H1 (cell line): ENCODE measurements around the gene DPM2. TPM values are rescaled to one million over a fixed set of nuclear protein-coding genes. Genes with fewer than 3 reads are reported as not detected.

ENCODE experiments used
- CTCF ChIA-PET: fragments of 300-600 bp; sonication (Branson Sonifier 250); formaldehyde crosslinking; loops from one replicate; lab custom pipeline; 2021; ENCODE audit not compliant: partially characterized antibody; lab: Charles Lee
- POLR2A ChIA-PET: fragments of 300-600 bp; sonication (Branson Sonifier 250); formaldehyde crosslinking; loops from one replicate; lab custom pipeline; 2021; ENCODE audit warnings: inconsistent platforms; ENCODE audit not compliant: partially characterized antibody; lab: Charles Lee
- DNase-seq, 2 experiments: peaks; one replicate each; pipeline versions ENCODE4 v3.0.0 to v3.0.0-alpha.2; 2010 to 2022; ENCODE audit warnings: low spot score in 2 of 2, low read depth in 1 of 2, mixed read lengths in 1 of 2
- FAIRE-seq: peaks from 2 replicates; lab custom pipeline; 2011; peaks lifted over from hg19 to GRCh38; lab: Jason Lieb, UNC
- H2AFZ ChIP-seq: 2 replicates; pipeline ENCODE4 v1.8.1; 2012; ENCODE audit warnings: low read length, inconsistent platforms
- H2AK5ac ChIP-seq: 2 replicates; pipeline ENCODE4 v1.6.1; 2013; ENCODE audit warnings: low read depth, low read length
- H2BK120ac ChIP-seq: replicated peaks from 2 replicates; pipeline ENCODE3; 2013; ENCODE audit warnings: low read depth, low read length, inconsistent platforms
- H2BK12ac ChIP-seq: 2 replicates; pipeline ENCODE4 v1.6.1; 2013; ENCODE audit warnings: low read depth, low read length
- H2BK15ac ChIP-seq: 2 replicates; pipeline ENCODE4 v1.6.1; 2013; ENCODE audit warnings: low read length
- H2BK20ac ChIP-seq: 2 replicates; pipeline ENCODE4 v1.6.1; 2013; ENCODE audit warnings: low read length
- H2BK5ac ChIP-seq: 2 replicates; pipeline ENCODE4 v1.6.1; 2013; ENCODE audit warnings: low read depth, low read length
- H3K14ac ChIP-seq: 2 replicates; pipeline ENCODE4 v1.6.1; 2013; ENCODE audit warnings: inconsistent platforms; ENCODE audit not compliant: insufficient read length
- H3K18ac ChIP-seq: 2 replicates; pipeline ENCODE4 v1.6.1; 2013; ENCODE audit warnings: low read length; ENCODE audit errors: extremely low read depth
- H3K23ac ChIP-seq: 2 replicates; pipeline ENCODE4 v1.6.1; 2013; ENCODE audit warnings: inconsistent platforms; ENCODE audit not compliant: insufficient read length
- H3K23me2 ChIP-seq: 2 replicates; pipeline ENCODE4 v1.6.1; 2013; ENCODE audit warnings: low read depth, low read length
- H3K27ac ChIP-seq: 2 replicates; pipeline ENCODE4 v1.6.1; 2011; ENCODE audit warnings: low read depth, low read length, inconsistent platforms
- H3K27me3 ChIP-seq, 4 experiments: replicated peaks in 1 of 4; 1 replicate in 1 of 4; 2 replicates in 3 of 4; pipeline versions ENCODE4 v1.6.1 to v1.8.1; 2011 to 2013; ENCODE audit warnings: low read length in 3 of 4, mild to moderate bottlenecking in 3 of 4, inconsistent platforms in 2 of 4, mixed read lengths in 2 of 4, moderate library complexity in 1 of 4; ENCODE audit not compliant: control insufficient read depth in 3 of 4, insufficient read depth in 3 of 4; ENCODE audit errors: extremely low read depth in 1 of 4
- H3K36me3 ChIP-seq, 4 experiments: 2 replicates each; pipeline versions ENCODE4 v1.6.1 to v1.8.1; 2011 to 2013; ENCODE audit warnings: mild to moderate bottlenecking in 4 of 4, low read length in 3 of 4, moderate library complexity in 2 of 4, control low read depth in 1 of 4, inconsistent platforms in 1 of 4; ENCODE audit not compliant: insufficient read depth in 4 of 4, control insufficient read depth in 2 of 4
- H3K4ac ChIP-seq: replicated peaks from 2 replicates; pipeline ENCODE3; 2013; ENCODE audit warnings: low read length, low read depth, mixed read lengths, inconsistent platforms; ENCODE audit not compliant: insufficient read length
- H3K4me1 ChIP-seq, 4 experiments: replicated peaks in 1 of 4; 1 replicate in 1 of 4; 2 replicates in 3 of 4; pipeline versions ENCODE4 v1.6.1 to v1.8.1; 2011 to 2013; ENCODE audit warnings: low read length in 3 of 4, inconsistent platforms in 2 of 4, mixed read lengths in 1 of 4; ENCODE audit not compliant: insufficient read depth in 4 of 4, control insufficient read depth in 3 of 4
- H3K4me2 ChIP-seq, 2 experiments: 2 replicates each; pipeline versions ENCODE4 v1.6.1 to v1.8.1; 2011 to 2013; ENCODE audit warnings: low read depth in 2 of 2, low read length in 2 of 2, control low read depth in 1 of 2, inconsistent platforms in 1 of 2, mild to moderate bottlenecking in 1 of 2; ENCODE audit not compliant: insufficient read depth in 1 of 2
- H3K4me3 ChIP-seq, 4 experiments: fragments of 200-600, 300-600 bp in 1 of 4; sonication (generic), shearing (Covaris generic), sonication (Bioruptor Twin) in 1 of 4; 2 replicates each; pipeline versions ENCODE4 v1.5.1 to v1.8.1; 2011 to 2016; ENCODE audit warnings: low read length in 4 of 4, low read depth in 3 of 4, control low read depth in 2 of 4, inconsistent platforms in 2 of 4, mild to moderate bottlenecking in 2 of 4, mixed read lengths in 1 of 4, moderate library complexity in 1 of 4; ENCODE audit not compliant: insufficient read depth in 2 of 4; ENCODE audit errors: extremely low read depth in 1 of 4
- H3K56ac ChIP-seq: replicated peaks from 2 replicates; pipeline ENCODE3; 2013; ENCODE audit warnings: low read depth, mild to moderate bottlenecking, mixed read lengths, low read length, inconsistent platforms; ENCODE audit not compliant: insufficient read length
- H3K79me1 ChIP-seq: 2 replicates; pipeline ENCODE4 v1.6.1; 2013; ENCODE audit warnings: low read depth, low read length, control low read depth
- H3K79me2 ChIP-seq, 2 experiments: 2 replicates each; pipeline versions ENCODE4 v1.6.1 to v1.8.1; 2012 to 2013; ENCODE audit warnings: low read length in 2 of 2, mild to moderate bottlenecking in 2 of 2, inconsistent platforms in 1 of 2; ENCODE audit not compliant: insufficient read depth in 2 of 2, control insufficient read depth in 1 of 2
- H3K9ac ChIP-seq, 4 experiments: replicated peaks in 1 of 4; 1 replicate in 1 of 4; 2 replicates in 3 of 4; pipeline versions ENCODE4 v1.6.1 to v1.8.1; 2011 to 2013; ENCODE audit warnings: low read depth in 3 of 4, low read length in 3 of 4, control low read depth in 2 of 4, mild to moderate bottlenecking in 2 of 4, moderate library complexity in 2 of 4, inconsistent platforms in 1 of 4; ENCODE audit errors: extremely low read depth in 1 of 4
- H3K9me3 ChIP-seq, 2 experiments: 2 replicates each; pipeline versions ENCODE4 v1.6.1 to v1.8.1; 2012 to 2013; ENCODE audit warnings: mild to moderate bottlenecking in 2 of 2, moderate library complexity in 2 of 2, control low read depth in 1 of 2, inconsistent platforms in 1 of 2, low read depth in 1 of 2, low read length in 1 of 2, mixed read lengths in 1 of 2; ENCODE audit not compliant: insufficient read depth in 2 of 2
- H4K20me1 ChIP-seq, 2 experiments: replicated peaks in 1 of 2; 2 replicates each; pipeline versions ENCODE3 to v1.8.1; 2011 to 2013; ENCODE audit warnings: inconsistent platforms in 2 of 2, low read length in 2 of 2, mild to moderate bottlenecking in 1 of 2; ENCODE audit not compliant: insufficient read depth in 2 of 2, control insufficient read depth in 1 of 2
- H4K5ac ChIP-seq: 2 replicates; pipeline ENCODE4 v1.6.1; 2013; ENCODE audit warnings: low read length, low read depth, mixed read lengths, inconsistent platforms; ENCODE audit not compliant: insufficient read length
- H4K8ac ChIP-seq: 2 replicates; pipeline ENCODE4 v1.8.0; 2013; ENCODE audit warnings: mild to moderate bottlenecking, moderate library complexity, low read length, inconsistent platforms; ENCODE audit not compliant: insufficient read depth; ENCODE audit errors: extremely low read depth
- H4K91ac ChIP-seq: replicated peaks from 2 replicates; pipeline ENCODE3; 2013; ENCODE audit warnings: low read length, mixed read lengths, inconsistent platforms; ENCODE audit not compliant: insufficient read length
- EZH2 ChIP-seq: fragments of 200-600 bp; sonication (generic); IDR thresholded peaks from 2 replicates; pipeline ENCODE4 v1.7.1; 2012; ENCODE audit warnings: low read depth, mild to moderate bottlenecking, moderate library complexity, low read length, inconsistent platforms; ENCODE audit not compliant: severe bottlenecking
- KDM1A ChIP-seq: fragments of 200-600, 300-600 bp; sonication (generic); IDR thresholded peaks from 2 replicates; pipeline ENCODE4 v1.7.1; 2016; ENCODE audit warnings: mild to moderate bottlenecking, low read length, borderline replicate concordance
- KDM4A ChIP-seq: IDR thresholded peaks from one replicate; pipeline ENCODE4 v1.7.1; 2012; ENCODE audit warnings: low read depth, mild to moderate bottlenecking, moderate library complexity, low read length, inconsistent platforms; ENCODE audit not compliant: severe bottlenecking
- RNF2 ChIP-seq: fragments of 200-900, 300-1000 bp; sonication (generic); IDR thresholded peaks from 2 replicates; pipeline ENCODE4 v1.7.1; 2016; ENCODE audit warnings: borderline replicate concordance, low read depth, mild to moderate bottlenecking, antibody characterized with exemption, low read length; ENCODE audit not compliant: poor library complexity, severe bottlenecking; ENCODE audit errors: missing control alignments
- ZNF274 ChIP-seq: IDR thresholded peaks from 2 replicates; pipeline ENCODE4 v1.7.0; 2012; ENCODE audit warnings: low read length, borderline replicate concordance; ENCODE audit errors: extremely low read depth
- WGBS, 2 experiments: shearing (Covaris generic) in 1 of 2; methylation state at CpG; one replicate each; pipeline versions ENCODE4 v1.1.6 to v1.1.7; 2013 to 2015; ENCODE audit warnings: low lambda C conversion rate in 2 of 2, mixed read lengths in 2 of 2, inconsistent platforms in 1 of 2, low coverage in 1 of 2, missing lambda C conversion rate in 1 of 2; ENCODE audit not compliant: insufficient replicate concordance in 2 of 2, insufficient coverage in 1 of 2, insufficient read length in 1 of 2; ENCODE audit errors: extremely low coverage in 1 of 2, missing lambda C conversion rate in 1 of 2; 5-methylcytosine and 5-hydroxymethylcytosine counted together
- polyA plus RNA-seq, 7 experiments: library from polyadenylated mRNA; depleted of rRNA in 3 of 7; stranded (reverse) in 5 of 7; unstranded in 2 of 7; fragments of >200 nt in 5 of 7; fragments of 200-250 nt in 2 of 7; gene quantifications; 1 replicate in 5 of 7; 2 replicates in 1 of 7; 4 replicates in 1 of 7; pipeline versions ENCODE4 v1.2.1 to v1.2.3, GENCODE V29; 2011 to 2013; ENCODE audit warnings: missing spikeins in 2 of 7, mixed read lengths in 2 of 7
- total RNA-seq: library from RNA; stranded (reverse); fragmentation: NEBNext Ultra II Directional; extraction: Animal tissue kit (Norgen Biotek cat#: 25700); gene quantifications from 2 replicates; pipeline ENCODE4 v1.2.1, GENCODE V29; 2021
- TF ChIP-seq, protein P1 (sequence below), 3 experiments: IDR thresholded peaks; 1 replicate in 2 of 3; 2 replicates in 1 of 3; pipeline versions ENCODE4 v1.5.1 to v1.6.1; 2011; ENCODE audit warnings: low read length in 3 of 3, mild to moderate bottlenecking in 3 of 3, inconsistent platforms in 2 of 3, low read depth in 1 of 3, moderate library complexity in 1 of 3; ENCODE audit not compliant: insufficient read depth in 1 of 3; ENCODE audit errors: control extremely low read depth in 1 of 3

DPM2 gene
- total and polyA plus RNA-seq, 2 of the 8 experiments (the other 6 are each of a cell fraction or from before 2014, with no cell fraction given): 45.4 to 95.4 TPM

DNA sequence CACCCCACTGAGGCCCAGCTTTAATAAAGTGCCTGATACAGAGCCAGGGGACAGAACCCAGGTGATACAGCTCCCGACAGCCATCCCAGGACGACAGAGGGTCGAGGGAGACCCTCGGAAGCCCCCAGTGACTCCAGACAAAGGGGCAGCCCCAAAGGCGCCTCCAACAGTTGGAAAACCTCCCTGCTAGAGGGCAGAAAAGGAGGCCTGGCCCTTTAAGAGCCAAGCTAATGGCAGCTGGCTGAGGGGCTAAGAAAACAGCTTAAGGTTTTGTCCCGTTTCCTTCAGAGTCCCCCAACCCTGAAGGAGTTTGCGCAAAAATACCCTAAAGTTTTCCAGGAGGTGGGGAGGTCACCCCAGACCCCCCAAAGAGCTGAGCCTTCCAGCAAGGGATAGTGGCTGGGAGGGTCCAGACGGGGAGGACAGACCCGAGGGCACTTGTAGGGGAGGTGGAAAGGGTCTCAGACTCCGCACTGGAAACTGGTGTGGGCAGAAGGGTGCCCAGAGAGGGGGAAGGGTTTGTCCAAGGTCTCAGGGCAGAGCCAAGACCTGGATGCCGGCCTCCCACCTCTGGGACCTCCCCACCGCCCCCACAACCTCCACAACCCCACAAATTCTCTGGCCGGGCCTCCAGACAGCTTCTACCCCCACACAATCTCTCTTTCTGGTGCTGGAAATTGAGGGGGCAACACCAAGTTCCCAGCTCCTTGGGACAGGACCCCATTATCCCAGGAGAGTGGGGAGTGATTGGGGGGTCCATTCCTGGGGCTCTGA, 52.0 kb downstream of the DPM2 start:
- Histone ChIP-seq H4K20me1 (peaks cover 0 to 3% of the 10 kb centered on the region in 2 experiments), H3K79me1 (no peaks in the 10 kb centered on the region), H2BK15ac (no peak overlapping the region), H3K23me2 (no peaks in the 10 kb centered on the region), H4K5ac (no peak overlapping the region), H4K91ac (no peak overlapping the region), H3K4me2 (no peak overlapping the region), H2BK5ac (no peak overlapping the region; the same call in 1 of the 2 replicates), H3K9ac (no peak overlapping the region), H3K56ac (no peak overlapping the region), H2BK12ac (no peak overlapping the region), H3K27ac (no peak overlapping the region), H3K4me1 (no peaks in the 10 kb centered on the region; a peak in 3 of 7 replicates), H3K18ac (no peak overlapping the region), H3K27me3 (no peaks in the 10 kb centered on the region), H3K23ac (no peak overlapping the region), H3K9me3 (no peaks in the 10 kb centered on the region), H3K4ac (no peak overlapping the region), H2BK20ac (no peak overlapping the region), H3K14ac (no peak overlapping the region), H3K36me3 (peaks cover 4 to 19% (median 14%) of the 10 kb centered on the region in 4 experiments; a peak in 5 of 8 replicates), H3K79me2 (no peaks in the 10 kb centered on the region), H3K4me3 (no peak overlapping the region), H2AFZ (no peak overlapping the region), H2AK5ac (no peak overlapping the region), H4K8ac (no peak overlapping the region; the same call in 1 of the 2 replicates), H2BK120ac (no peak overlapping the region)
- ChIA-PET CTCF (interaction anchor here (0.7 to 2.2 kb wide), 13 partner anchors 10 to 283 kb away, joined by 3 to 10 read pairs (median 5); partner anchors contain the start of genes ST6GALNAC4 and TOR2A), POLR2A (interaction anchor here (0.6 to 8.6 kb wide), 11 partner anchors 10 to 181 kb away, joined by 3 to 91 read pairs (median 4); partner anchors contain the start of genes PIP5KL1, ST6GALNAC4 and ST6GALNAC6)
- TF ChIP-seq EZH2: no peak
- TF ChIP-seq ZNF274: no peak
- no peak for TF ChIP-seq KDM4A
- TF ChIP-seq, protein P1, sequence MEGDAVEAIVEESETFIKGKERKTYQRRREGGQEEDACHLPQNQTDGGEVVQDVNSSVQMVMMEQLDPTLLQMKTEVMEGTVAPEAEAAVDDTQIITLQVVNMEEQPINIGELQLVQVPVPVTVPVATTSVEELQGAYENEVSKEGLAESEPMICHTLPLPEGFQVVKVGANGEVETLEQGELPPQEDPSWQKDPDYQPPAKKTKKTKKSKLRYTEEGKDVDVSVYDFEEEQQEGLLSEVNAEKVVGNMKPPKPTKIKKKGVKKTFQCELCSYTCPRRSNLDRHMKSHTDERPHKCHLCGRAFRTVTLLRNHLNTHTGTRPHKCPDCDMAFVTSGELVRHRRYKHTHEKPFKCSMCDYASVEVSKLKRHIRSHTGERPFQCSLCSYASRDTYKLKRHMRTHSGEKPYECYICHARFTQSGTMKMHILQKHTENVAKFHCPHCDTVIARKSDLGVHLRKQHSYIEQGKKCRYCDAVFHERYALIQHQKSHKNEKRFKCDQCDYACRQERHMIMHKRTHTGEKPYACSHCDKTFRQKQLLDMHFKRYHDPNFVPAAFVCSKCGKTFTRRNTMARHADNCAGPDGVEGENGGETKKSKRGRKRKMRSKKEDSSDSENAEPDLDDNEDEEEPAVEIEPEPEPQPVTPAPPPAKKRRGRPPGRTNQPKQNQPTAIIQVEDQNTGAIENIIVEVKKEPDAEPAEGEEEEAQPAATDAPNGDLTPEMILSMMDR (IDR thresholded peaks at IDR 0.05; ENCODE audit: control extremely low read depth in 1 of 3, insufficient read depth in 1 of 3, low read depth in 1 of 3, low read length in 3 of 3): no peak
- TF ChIP-seq RNF2: no peak
- TF ChIP-seq KDM1A: no peak
- 78% methylated on average over 13 of the region's 13 CpGs; no CpG with 5 or more reads in 1 of the 2 experiments for WGBS, 2 experiments
- FAIRE-seq (no peak), DNase-seq (no peak)
